ENCODE measurements around the gene GNB1L.

Gene GNB1L

GRCh38 chr22:19825904-19826618 lies 28.6 kb downstream of the GNB1L start:
- no peak for DNase-seq (ENCODE audit: low read depth in 3 of 3, low spot score in 1 of 3)

GRCh38 chr22:19824926-19825339 lies 29.7 kb downstream of the GNB1L start:
- DNase-seq (ENCODE audit: low read depth in 3 of 3, low spot score in 1 of 3): no peak

- DNase-seq (ENCODE audit: low read depth in 3 of 3, low spot score in 1 of 3): no peak
Measured at GRCh38 chr22:19824212-19824925, 30.3 kb downstream of the GNB1L start.

GRCh38 chr22:19823902-19824211 lies 30.8 kb downstream of the GNB1L start:
- DNase-seq (ENCODE audit: low read depth in 3 of 3, low spot score in 1 of 3): no peak

GRCh38 chr22:19823191-19823901 lies 31.3 kb downstream of the GNB1L start:
- no peak for DNase-seq (ENCODE audit: low read depth in 3 of 3, low spot score in 1 of 3)

GRCh38 chr22:19822301-19823117 lies 32.2 kb downstream of the GNB1L start:
- DNase-seq (ENCODE audit: low read depth in 3 of 3, low spot score in 1 of 3): no peak

GRCh38 chr22:19821523-19822300 lies 33.0 kb downstream of the GNB1L start:
- no peak for DNase-seq (ENCODE audit: low read depth in 3 of 3, low spot score in 1 of 3)

- no peak for DNase-seq (ENCODE audit: low read depth in 3 of 3, low spot score in 1 of 3)
Measured at GRCh38 chr22:19820880-19821522, 33.7 kb downstream of the GNB1L start.

- no peak for DNase-seq (ENCODE audit: low read depth in 3 of 3, low spot score in 1 of 3)
Measured at GRCh38 chr22:19819911-19820879, 34.5 kb downstream of the GNB1L start.

GRCh38 chr22:19819208-19819910 lies 35.3 kb downstream of the GNB1L start:
- DNase-seq (ENCODE audit: low read depth in 3 of 3, low spot score in 1 of 3): no peak

- no peak for DNase-seq (ENCODE audit: low read depth in 3 of 3, low spot score in 1 of 3)
Measured at GRCh38 chr22:19818324-19819207, 36.1 kb downstream of the GNB1L start.

GRCh38 chr22:19816372-19817119 lies 38.1 kb downstream of the GNB1L start:
- no peak for DNase-seq (ENCODE audit: low read depth in 3 of 3, low spot score in 1 of 3)

GRCh38 chr22:19815823-19816290 lies 38.8 kb downstream of the GNB1L start:
- no peak for DNase-seq (ENCODE audit: low read depth in 3 of 3, low spot score in 1 of 3)

- no peak for DNase-seq (ENCODE audit: low read depth in 3 of 3, low spot score in 1 of 3)
Measured at GRCh38 chr22:19815093-19815822, 39.4 kb downstream of the GNB1L start.

GRCh38 chr22:19814428-19814827 lies 40.2 kb downstream of the GNB1L start:
- DNase-seq (ENCODE audit: low read depth in 3 of 3, low spot score in 1 of 3): no peak

GRCh38 chr22:19812910-19813309 lies 41.8 kb downstream of the GNB1L start:
- DNase-seq (ENCODE audit: low read depth in 3 of 3, low spot score in 1 of 3): no peak

Measured in stimulated activated CD4-positive, alpha-beta T cell treated with anti-CD3 and anti-CD28 coated beads, TNF-alpha, amount 100 ng/mL, for 1 hour (primary cell).